ENCODE results near the gene NDUFC2. TPM values are rescaled to one million over a fixed set of nuclear protein-coding genes. Genes with fewer than 3 reads are reported as not detected.
"Not testable (repeated sequence)": the region's sequence is repeated elsewhere in the genome, so short reads cannot be mapped to it uniquely, and the experiment has no call there.

Gene NDUFC2
- total RNA-seq, 1 donor from 2014 or later = 112 TPM

GRCh38 chr11:78097666-78098385, 18.2 kb upstream of the NDUFC2 start:
- Histone ChIP-seq H3K4me3 (no peak overlapping the region), H3K27ac (no peak overlapping the region), H3K27me3 (no peaks in the 10 kb centered on the region), H3K36me3 (peaks cover 14 to 16% of the 10 kb centered on the region in 2 donors), H3K9me3 (no peaks in the 10 kb centered on the region), H3K4me1 (no peaks in the 10 kb centered on the region)
- intact Hi-C loops (cut with DNase I) = no loop called here
- DNase-seq (ENCODE audit: low spot score in 2 of 2) = no peak
- no peak for TF ChIP-seq CTCF (IDR thresholded peaks at IDR 0.05)

- Histone ChIP-seq H3K27me3 (no peaks in the 10 kb centered on the region), H3K9me3 (no peaks in the 10 kb centered on the region), H3K4me1 (no peaks in the 10 kb centered on the region), H3K36me3 (no peaks in the 10 kb centered on the region), H3K27ac (no peak overlapping the region), H3K4me3 (no peak overlapping the region)
- intact Hi-C loops (cut with DNase I) = no loop called here
- no peak for DNase-seq (ENCODE audit: low spot score in 2 of 2)
- TF ChIP-seq CTCF (IDR thresholded peaks at IDR 0.05) = no peak
Observed at GRCh38 chr11:78094250-78094649, 14.6 kb upstream of the NDUFC2 start.

GRCh38 chr11:78086521-78087074, 6.9 kb upstream of the NDUFC2 start:
- H3K9me3 ChIP-seq; H3K4me3 ChIP-seq; DNase-seq (ENCODE audit: low spot score in 2 of 2); H3K4me1 ChIP-seq; H3K27ac ChIP-seq; H3K36me3 ChIP-seq; H3K27me3 ChIP-seq; intact Hi-C loops (cut with DNase I): not testable (repeated sequence)

- Histone ChIP-seq H3K4me3 (no peak overlapping the region), H3K27me3 (no peaks in the 10 kb centered on the region), H3K27ac (no peak overlapping the region), H3K9me3 (no peaks in the 10 kb centered on the region), H3K36me3 (no peaks in the 10 kb centered on the region), H3K4me1 (no peaks in the 10 kb centered on the region)
- no peak for TF ChIP-seq CTCF (IDR thresholded peaks at IDR 0.05)
- intact Hi-C loops (cut with DNase I) = no loop called here
- DNase-seq (ENCODE audit: low spot score in 2 of 2) = no peak
Observed at GRCh38 chr11:78085972-78086371, 6.3 kb upstream of the NDUFC2 start.

GRCh38 chr11:78084506-78084905, 4.8 kb upstream of the NDUFC2 start:
- H3K4me1 ChIP-seq; H3K9me3 ChIP-seq; H3K4me3 ChIP-seq; intact Hi-C loops (cut with DNase I); H3K27me3 ChIP-seq; DNase-seq (ENCODE audit: low spot score in 2 of 2); H3K36me3 ChIP-seq; H3K27ac ChIP-seq: not testable (repeated sequence)

- no peaks in the 10 kb centered on the region for H3K27me3 ChIP-seq
- H3K27ac ChIP-seq = no peak overlapping the region
- H3K4me3 ChIP-seq = no peak overlapping the region
- no peaks in the 10 kb centered on the region for H3K36me3 ChIP-seq
- H3K4me1 ChIP-seq = peaks cover 3 to 10% of the 10 kb centered on the region in 2 donors
- intact Hi-C loops (cut with DNase I) = no loop called here
- DNase-seq (ENCODE audit: low spot score in 2 of 2) = no peak
- H3K9me3 ChIP-seq = no peaks in the 10 kb centered on the region
- no peak for TF ChIP-seq CTCF (IDR thresholded peaks at IDR 0.05)
Observed at GRCh38 chr11:78083021-78083420, 3.4 kb upstream of the NDUFC2 start.
